DMS 273 (cell line): ENCODE measurements around the gene PABPC1L2A.
"Not testable (repeated sequence)": the region's sequence is repeated elsewhere in the genome, so short reads cannot be mapped to it uniquely, and the experiment has no call there.

Experiments used
- DNase-seq: peaks from one replicate; lab custom pipeline; 2025; ENCODE audit not compliant: unreplicated experiment; lab: John Stamatoyannopoulos, UW

Gene PABPC1L2A

GRCh38 chrX:73079024-73079562, at the start of gene PABPC1L2A:
Gene PABPC1L2A (minus strand): TSS chrX:73079512. CDS start chrX:73079386, 126 bp downstream.
- DNase-seq = not testable (repeated sequence)

DNA sequence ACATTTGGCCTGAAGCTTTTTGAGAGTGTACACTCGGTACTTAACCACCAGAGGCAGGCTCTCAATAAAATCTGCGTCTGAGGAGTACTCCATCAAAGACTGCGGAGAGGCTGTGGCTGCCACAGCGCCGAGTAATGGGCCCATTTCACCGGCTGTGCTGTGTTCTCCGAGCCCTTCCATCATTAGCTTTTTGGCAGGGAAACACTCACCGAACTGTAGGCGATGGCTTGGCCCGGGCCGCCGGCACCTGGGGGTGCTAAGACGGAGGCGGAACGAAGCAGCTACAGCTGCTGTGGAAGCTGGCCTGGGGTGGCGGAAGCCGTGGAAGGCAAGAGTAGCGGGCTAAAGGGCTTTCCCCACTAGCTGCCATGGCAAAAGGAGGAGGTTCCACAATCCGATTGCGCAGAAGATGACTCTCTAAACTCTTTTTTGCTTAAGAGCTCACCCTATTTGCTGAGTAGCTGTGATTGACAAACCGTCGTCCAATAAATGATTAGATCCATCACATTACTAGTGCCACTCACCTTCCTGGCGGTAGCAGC, 48.5 kb upstream of the PABPC1L2A start:
- DNase-seq = peak; percentile 12

DNA sequence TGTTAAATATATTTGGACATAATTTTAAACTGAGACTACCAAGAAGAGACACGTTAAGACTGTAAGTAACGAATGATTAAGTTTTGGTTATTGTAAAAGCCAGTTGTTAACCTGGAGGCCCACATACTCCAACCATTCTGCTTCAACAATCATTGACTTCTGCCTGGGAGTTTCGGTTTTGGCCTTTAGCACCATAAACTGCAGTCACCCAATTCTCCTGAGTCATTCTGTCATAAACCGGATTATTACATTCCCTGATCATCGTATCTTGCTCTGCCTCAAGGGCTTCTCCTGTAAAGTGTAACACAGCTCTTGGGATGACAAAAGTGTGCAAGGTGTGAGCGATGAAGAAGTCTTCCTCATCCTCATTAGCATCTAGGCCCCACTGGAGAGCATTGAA, 46.9 kb upstream of the PABPC1L2A start:
- no peak for DNase-seq

DNA sequence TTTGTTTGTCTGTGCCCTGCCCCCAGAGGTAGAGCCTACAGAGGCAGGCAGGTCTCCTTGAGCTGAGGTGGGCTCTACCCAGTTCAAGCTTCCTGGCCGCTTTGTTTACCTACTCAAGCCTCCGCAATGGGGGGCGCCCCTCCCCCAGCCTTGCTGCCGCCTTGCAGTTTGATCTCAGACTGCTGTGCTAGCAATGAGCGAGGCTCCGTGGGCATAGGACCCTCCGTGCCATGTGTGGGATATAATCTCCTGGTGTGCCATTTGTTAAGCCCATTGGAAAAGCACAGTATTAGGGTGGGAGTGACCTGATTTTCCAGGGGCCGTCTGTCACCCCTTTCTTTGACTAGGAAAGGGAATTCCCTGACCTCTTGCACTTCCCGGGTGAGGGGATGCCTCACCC, 20.2 kb upstream of the PABPC1L2A start:
- DNase-seq = not testable (repeated sequence)

GRCh38 chrX:73086766-73087165, 7.5 kb upstream of the PABPC1L2A start:
- peak; percentile 42 for DNase-seq

GRCh38 chrX:73079884-73080283, 572 bp upstream of the PABPC1L2A start:
- DNase-seq = not testable (repeated sequence)

GRCh38 chrX:73078597-73078996, 715 bp downstream of the PABPC1L2A start:
- DNase-seq = not testable (repeated sequence)

- DNase-seq = no peak
Observed at GRCh38 chrX:73076838-73077237, 2.5 kb downstream of the PABPC1L2A start.

DNA sequence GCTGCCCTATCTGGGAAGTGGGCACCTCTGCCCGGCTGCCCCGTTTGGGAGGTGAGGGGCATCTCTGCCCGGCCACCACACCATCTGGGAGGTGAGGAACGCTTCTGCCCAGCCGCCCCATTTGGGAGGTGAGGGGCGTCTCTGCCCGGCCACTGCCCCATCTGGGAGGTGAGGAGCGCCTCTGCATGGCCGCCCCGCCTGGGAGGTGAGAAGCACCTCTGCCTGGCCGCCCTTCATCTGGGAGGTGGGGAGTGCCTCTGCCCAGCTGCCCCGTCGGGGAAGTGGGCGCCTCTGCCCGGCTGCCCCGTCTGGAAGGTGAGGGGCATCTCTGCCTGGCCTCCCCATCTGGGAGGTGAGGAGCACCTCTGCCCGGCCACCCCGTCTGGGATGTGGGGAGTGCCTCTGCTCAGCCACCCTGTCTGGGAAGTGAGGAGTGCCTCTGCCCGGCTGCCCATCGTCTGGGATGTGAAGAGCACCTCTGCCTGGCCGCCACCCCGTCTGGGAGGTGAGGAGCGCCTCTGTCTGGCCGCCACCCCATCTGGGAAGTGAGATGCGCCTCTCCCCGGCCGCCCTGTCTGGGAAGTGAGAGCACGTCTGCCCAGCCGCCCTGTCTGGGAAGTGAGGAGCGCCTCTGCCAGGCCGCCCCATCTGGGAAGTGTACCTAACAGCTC, 9.8 kb downstream of the PABPC1L2A start:
- DNase-seq = no peak

DNA sequence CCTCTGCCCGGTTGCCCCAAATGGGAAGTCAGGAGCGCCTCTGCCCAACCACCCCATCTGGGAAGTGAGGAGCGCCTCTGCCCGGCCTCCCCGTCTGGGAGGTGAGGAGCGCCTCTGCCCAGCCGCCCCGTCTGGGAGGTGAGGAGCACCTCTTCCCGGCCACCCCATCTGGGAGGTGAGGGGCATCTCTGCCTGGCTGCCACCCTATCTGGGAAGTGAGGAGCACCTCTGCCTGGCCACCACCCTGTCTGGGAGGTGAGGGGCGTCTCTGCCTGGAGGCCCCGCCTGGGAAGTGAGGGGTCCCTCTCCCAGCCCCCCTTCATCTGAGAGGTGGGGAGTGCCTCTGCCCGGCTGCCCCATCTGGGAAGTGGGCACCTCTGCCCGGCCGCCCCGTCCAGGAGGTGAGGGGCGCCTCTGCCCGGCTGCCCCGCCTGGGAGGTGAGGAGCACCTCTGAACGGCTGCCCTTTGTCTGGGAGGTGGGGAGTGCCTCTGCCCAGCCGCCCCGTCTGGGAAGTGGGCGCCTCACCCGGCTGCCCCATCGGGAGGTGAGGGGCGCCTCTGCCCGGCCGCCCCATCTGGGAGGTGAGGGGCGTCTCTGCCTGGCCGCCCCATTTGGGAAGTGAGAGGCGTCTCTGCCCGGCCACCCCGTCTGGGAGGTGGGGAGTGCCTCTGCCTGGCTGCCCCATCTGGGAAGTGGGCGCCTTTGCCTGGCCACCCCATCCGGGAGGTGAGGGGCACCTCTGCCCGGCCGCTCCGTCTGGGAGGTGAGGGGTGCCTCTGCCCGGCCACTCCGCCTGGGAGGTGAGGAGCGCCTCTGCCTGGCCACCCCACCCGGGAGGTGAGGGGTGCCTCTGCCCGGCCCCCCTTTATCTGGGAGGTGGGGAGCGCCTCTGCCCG, 10.6 kb downstream of the PABPC1L2A start:
- no peak for DNase-seq

- not testable (repeated sequence) for DNase-seq
Observed at GRCh38 chrX:73067761-73068466, 11.4 kb downstream of the PABPC1L2A start.

DNA sequence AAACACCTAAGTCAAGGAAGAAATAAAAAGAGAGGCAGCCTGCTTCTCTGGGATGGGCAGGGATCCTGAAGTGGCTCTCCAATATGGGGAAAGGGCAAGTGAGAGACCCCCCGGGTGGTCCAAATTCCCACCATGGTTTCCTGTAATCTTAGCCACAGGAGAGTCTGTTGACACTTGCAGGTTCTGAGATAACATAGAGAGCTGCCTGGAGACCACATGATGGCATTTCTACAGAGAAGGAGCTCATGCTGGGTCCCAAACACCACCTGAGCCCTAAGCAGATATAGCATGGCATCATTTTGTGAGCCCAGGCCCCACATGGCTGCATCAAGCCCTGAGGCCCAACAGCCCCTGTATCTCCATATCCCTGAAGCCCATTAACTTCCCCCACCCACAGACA, 50.4 kb downstream of the PABPC1L2A start:
- no peak for DNase-seq
